GOT3 (cell line): Measurements from ENCODE around the gene CCER1.
"Not testable (repeated sequence)": the region's sequence is repeated elsewhere in the genome, so short reads cannot be mapped to it uniquely, and the experiment has no call there.

Source experiments
- DNase-seq: peaks from one replicate; lab custom pipeline; 2025; ENCODE audit warnings: mixed read lengths; lab: John Stamatoyannopoulos, UW

CCER1 gene, protein sequence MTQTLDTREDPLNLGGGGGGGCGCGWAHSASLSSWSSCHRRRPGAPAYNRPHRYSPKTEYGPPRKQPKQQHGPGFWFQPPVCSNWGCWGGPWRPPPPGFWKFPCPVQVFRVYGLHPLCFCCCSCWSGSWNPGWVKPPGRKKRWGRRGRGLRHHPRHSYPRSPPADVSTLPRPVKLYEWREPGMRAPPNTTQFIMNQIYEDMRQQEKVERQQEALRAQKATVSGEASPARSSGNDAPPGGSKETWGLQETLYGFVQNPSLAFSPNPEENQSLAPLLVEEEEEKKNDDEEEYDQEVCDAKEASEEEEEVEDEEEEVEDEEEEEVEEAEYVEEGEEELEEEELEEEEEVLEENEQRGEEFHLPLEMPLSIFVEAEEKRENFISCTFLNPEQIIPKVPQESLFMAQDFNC

GRCh38 chr12:90954921-90955320 is at the start of gene CCER1:
TSS of gene CCER1 (minus strand) at chr12:90955176. CDS start at chr12:90954742, 434 bp downstream.
- DNase-seq = no peak

DNA sequence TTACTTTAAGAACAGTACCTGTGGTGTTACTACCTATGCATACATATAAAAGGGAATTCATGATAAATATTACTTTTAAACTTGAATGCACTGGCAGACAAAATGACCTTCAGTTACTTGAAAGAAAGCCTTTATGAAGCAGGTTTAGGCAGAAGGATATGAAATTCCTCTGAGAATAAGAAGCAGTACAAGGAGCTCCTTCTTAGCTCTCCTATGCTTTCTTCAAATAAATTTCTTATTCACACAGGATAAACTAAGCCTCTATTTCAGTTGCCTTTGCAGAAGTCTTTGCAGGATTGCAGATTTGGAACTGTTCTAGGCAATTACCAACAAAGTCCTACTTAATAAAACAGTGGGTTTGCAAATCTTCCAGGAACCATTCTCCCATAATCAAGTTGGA is 48.8 kb upstream of the CCER1 start:
- no peak for DNase-seq

- DNase-seq = no peak
Observed at GRCh38 chr12:91001306-91001705, 46.3 kb upstream of the CCER1 start.

GRCh38 chr12:90999966-91000365 is 45.0 kb upstream of the CCER1 start:
- DNase-seq = no peak

- DNase-seq = no peak
Observed at GRCh38 chr12:90999527-90999926, 44.6 kb upstream of the CCER1 start.

GRCh38 chr12:90995010-90995409 is 40.0 kb upstream of the CCER1 start:
- DNase-seq = no peak

DNA sequence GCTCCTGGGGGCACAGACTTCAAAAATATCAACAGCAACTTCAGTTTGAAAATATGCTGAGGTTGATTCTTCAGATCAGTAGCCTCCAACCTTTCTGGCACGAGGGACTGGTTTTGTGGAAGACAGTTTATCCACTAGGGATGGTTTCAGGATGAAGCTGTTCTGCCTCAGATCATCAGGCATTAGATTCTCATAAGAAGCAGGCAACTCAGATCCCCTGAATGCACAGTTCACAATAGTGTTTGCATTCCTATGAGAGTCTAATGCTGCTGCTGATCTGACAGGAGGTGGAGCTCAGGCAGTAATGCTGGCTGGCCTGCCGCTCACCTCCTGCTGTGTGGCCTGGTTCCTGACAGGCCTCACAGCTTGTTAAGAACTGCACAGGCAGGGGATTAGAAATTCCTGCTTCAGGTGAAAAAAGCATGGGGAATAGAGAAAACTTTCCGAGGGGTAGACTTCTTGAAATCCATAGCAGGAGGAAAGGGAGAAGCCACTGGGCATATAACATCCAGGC is 37.0 kb upstream of the CCER1 start:
- no peak for DNase-seq

DNA sequence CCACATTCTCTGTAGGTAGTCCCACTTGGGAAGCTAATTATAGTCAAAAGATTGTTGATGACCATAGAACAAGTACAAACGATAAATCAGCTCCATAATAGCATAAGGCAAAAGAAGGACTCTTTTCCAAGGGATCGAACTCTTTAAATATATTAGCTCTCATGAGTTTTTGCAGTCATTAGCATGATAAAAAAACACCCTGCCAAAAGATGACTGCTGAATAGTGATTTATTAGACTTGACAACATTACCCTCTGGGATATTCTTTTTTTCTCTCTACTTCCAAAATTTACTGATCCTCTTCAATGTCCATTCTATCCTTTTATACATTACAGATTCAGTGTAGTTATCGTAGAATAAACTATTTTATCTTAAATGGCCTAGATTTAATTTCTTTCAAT is 35.6 kb upstream of the CCER1 start:
- DNase-seq = no peak

- DNase-seq = no peak
Observed at GRCh38 chr12:90989686-90990111, 34.7 kb upstream of the CCER1 start.

DNA sequence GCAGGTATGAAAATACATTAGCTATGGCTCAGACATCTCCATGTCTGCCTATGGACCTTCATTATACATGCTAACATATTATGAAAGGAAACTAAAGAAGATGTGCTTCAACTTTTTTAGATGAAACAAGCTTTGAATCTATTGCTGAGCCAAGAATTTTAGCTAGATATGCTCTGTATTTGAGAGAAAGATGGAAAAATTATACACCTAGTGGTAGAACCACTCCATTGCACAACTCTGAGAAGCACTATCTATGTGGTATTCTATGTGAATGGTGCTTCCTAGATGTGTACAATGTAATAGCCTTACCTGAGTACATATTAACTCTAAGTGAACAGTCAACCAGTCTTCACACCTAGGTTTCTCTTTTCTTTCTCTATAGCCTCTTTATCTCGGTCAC is 32.5 kb upstream of the CCER1 start:
- DNase-seq = no peak

DNA sequence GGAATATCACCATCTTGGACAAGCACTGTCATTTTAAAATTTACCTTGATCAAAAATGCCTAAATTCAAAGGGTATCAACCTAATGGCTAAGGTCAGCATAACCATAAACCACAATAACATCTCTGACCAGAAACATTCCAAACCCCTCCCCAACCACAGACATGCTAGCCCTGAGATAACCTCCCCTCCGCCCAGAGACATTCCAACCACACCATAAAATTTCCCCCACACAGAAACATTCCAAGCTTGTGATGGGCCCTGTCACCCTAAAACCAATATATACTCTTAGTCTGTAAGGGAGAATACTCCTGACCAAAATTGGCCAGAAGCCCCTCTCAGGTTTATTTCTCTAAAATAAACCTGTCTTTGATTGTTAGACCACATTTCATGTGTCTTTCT is 32.1 kb upstream of the CCER1 start:
- no peak for DNase-seq

- not testable (repeated sequence) for DNase-seq
Observed at GRCh38 chr12:90985331-90985730, 30.4 kb upstream of the CCER1 start.

DNA sequence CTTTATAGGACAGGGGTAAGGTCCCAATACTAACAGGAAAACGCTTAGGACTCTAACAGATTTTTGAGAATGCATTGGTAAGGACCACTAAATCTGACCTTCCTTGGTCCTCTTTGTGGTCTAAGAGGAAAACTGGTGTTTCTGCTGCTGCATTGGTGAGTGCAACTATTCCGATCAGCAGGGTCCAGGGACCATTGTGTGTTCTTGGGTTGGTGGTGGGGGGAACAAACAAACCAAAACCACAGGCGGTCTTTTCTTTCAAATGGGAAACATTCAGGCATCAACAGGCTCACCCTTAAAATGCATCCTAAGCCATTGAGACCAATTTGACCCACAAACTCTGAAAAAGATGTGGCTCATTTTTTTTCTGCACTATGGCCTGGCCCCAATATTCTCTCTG is 29.1 kb upstream of the CCER1 start:
- no peak for DNase-seq

DNA sequence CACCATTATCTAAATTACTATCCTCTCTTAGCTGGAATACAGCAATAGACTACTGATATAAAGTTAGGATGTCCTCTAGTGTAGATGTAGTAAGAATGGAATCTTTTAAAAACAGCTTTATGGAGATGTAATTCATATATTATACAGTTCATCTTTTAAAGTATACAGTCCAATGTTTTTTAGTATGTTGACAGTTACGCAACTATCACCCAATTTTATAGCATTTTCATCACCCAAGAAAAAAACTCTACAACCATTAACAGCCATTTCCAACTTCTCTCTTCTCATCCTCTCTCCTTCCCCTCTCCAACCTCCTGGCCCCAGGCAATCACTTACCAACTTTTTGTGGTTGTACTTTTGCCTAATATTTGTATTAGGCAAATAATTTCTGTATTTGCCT is 27.2 kb upstream of the CCER1 start:
- DNase-seq = no peak

- no peak for DNase-seq
Observed at GRCh38 chr12:90979951-90980350, 25.0 kb upstream of the CCER1 start.

- no peak for DNase-seq
Observed at GRCh38 chr12:90979019-90979418, 24.0 kb upstream of the CCER1 start.

DNA sequence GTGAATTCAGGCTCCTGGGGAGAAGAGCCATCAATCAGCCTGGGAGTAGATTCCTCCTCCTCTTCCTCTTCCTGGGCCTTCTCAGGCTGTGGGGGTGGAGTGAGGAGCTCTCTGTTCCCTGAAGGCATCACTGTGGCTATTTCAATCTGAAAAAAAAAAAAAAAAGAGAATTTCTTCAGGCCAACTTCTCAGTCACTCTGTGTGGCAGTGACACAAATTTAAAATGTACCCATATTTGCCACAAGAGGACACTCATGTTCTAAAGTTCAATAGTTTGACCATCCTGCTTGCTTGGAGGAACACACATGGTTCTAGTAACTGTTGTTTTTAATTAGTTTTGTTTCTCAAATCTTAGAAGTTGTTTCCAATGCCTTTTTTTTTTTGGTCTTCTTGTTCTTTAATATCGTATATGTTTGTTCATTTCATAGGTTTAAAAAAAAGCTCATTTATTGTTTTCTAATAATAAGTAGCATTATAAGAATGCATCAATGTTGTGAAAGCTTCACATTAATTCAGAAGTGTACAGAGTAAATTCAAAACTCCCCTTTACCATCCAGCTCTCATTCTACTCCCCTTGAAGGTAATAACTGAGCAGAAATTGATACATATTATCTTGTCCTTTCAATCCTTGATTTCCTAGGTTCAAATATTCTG is 23.3 kb upstream of the CCER1 start:
- DNase-seq = no peak

GRCh38 chr12:90977224-90977623 is 22.2 kb upstream of the CCER1 start:
- DNase-seq = no peak

GRCh38 chr12:90974286-90974685 is 19.3 kb upstream of the CCER1 start:
- no peak for DNase-seq

DNA sequence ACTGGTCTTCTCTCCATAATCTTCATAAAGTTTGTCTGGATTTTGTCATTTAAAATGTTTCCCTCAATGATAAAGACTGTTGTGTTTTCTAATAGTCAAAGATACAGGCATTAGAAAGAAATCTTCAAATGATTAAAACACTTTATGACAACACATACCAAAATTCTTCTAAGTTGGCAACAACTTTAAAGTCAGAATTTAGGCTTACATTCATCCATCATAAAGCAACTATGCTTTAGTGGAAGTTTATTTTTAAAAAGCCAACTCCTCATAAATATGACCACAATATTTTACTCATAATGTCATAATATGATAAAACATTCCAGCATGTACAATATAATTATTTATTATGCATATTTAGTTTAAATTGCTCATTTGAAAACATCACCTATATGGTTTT is 17.2 kb upstream of the CCER1 start:
- DNase-seq = no peak

DNA sequence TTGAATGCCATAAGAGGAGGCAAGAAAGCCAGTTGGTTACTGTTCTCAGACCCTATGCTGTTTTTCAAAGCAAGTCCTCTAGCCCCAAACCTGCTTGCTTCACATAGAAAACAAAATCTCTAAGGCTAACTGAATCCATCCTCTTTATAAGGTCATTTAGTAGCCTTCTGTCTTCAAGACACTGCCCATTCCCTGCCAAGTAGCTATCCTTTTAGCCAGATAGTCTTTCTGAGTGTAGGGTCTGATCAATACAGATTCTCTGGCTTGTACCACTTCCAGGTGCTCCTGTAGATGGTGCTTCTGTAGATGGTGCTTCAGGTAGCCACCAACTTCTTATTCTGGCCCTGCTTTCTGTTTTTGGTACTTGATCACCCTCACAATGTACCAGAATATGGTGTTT is 15.9 kb upstream of the CCER1 start:
- no peak for DNase-seq

DNA sequence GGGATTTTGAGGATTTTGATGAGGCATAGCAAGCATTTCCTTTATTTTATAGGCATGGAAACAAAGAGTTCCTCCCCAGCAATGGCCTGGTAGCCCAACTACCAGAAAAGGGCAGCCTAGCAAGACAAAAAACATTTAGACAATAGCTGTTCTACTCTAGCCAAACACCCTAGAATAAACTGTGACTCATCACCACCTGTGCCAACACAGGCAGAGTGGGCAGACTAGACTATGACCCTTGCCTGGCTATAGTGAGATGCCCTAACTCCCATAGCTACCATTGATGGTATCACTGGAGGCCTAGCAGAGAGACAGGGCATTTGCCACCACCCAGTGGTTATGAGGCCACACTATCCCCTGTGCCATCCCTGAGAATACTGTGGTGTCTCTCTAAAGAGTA is 15.5 kb upstream of the CCER1 start:
- no peak for DNase-seq

- DNase-seq = no peak
Observed at GRCh38 chr12:90969851-90970250, 14.9 kb upstream of the CCER1 start.
